Stimulated activated CD4-positive, alpha-beta T cell treated with anti-CD3 and anti-CD28 coated beads, Interleukin-1b, Interleukin-23, amount 100 ng/mL, for 1 hour (primary cell): ENCODE data around the gene RASSF5.

Experiments
- DNase-seq, 2 donors: peaks; one replicate each; pipeline ENCODE4 v3.0.0-alpha.2; 2020; ENCODE audit warnings: low read depth in 2 of 2

The RASSF5 gene

GRCh38 chr1:206507284-206508129 lies at the start of gene RASSF5:
RASSF5 (plus strand) TSS chr1:206507531; CDS start chr1:206507603, 72 bp downstream.
- peak; percentile 58 to 72 for DNase-seq

- DNase-seq: no peak
Observed at GRCh38 chr1:206459703-206460102, 47.6 kb upstream of the RASSF5 start.

GRCh38 chr1:206460836-206461426 lies 46.4 kb upstream of the RASSF5 start:
- DNase-seq: no peak

- peak; percentile 41 to 59 for DNase-seq
Observed at GRCh38 chr1:206461602-206462455, 45.5 kb upstream of the RASSF5 start.

GRCh38 chr1:206463137-206463536 lies 44.2 kb upstream of the RASSF5 start:
- no peak for DNase-seq

GRCh38 chr1:206463911-206464310 lies 43.4 kb upstream of the RASSF5 start:
- no peak for DNase-seq

- no peak for DNase-seq
Observed at GRCh38 chr1:206464456-206464964, 42.8 kb upstream of the RASSF5 start.

GRCh38 chr1:206465951-206466350 lies 41.4 kb upstream of the RASSF5 start:
- no peak for DNase-seq

- DNase-seq: no peak
Observed at GRCh38 chr1:206466840-206467649, 40.3 kb upstream of the RASSF5 start.

GRCh38 chr1:206467915-206468314 lies 39.4 kb upstream of the RASSF5 start:
- no peak for DNase-seq

GRCh38 chr1:206468571-206468970 lies 38.8 kb upstream of the RASSF5 start:
- DNase-seq: no peak

- no peak for DNase-seq
Observed at GRCh38 chr1:206469411-206469932, 37.9 kb upstream of the RASSF5 start.

- DNase-seq: no peak
Observed at GRCh38 chr1:206469933-206470691, 37.2 kb upstream of the RASSF5 start, which contains the start of gene IKBKE. IKBKE (plus strand) TSS chr1:206470476; CDS start chr1:206473228, 2,752 bp downstream.

- no peak for DNase-seq
Observed at GRCh38 chr1:206470692-206471414, 36.5 kb upstream of the RASSF5 start.

- no peak for DNase-seq
Observed at GRCh38 chr1:206471415-206471801, 35.9 kb upstream of the RASSF5 start.

GRCh38 chr1:206472024-206472423 lies 35.3 kb upstream of the RASSF5 start:
- DNase-seq: no peak

GRCh38 chr1:206472454-206472853 lies 34.9 kb upstream of the RASSF5 start:
- DNase-seq: no peak

GRCh38 chr1:206472886-206473285 lies 34.4 kb upstream of the RASSF5 start:
- no peak for DNase-seq

- DNase-seq: no peak
Observed at GRCh38 chr1:206476058-206476457, 31.3 kb upstream of the RASSF5 start.
